ENCODE measurements around the gene MEF2D.

DNA sequence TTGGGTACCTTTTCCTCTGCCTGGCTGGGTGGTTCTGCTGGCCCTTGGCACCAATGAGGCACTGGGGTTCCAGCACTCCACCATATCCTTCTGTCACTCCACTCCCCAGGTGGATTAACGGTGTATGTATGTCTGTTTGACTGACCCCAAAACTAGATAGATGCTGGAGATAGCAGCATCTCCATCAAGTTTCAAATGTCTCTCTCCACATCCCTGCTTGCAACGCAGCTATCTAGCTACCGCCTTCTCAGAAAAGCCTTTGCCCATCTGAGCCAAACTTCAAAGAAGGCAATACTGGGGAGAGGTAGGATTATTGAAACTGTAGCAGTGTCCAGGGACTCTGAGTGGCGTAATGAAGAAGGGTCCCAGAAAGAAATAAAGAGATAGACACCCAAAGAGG is 67.5 kb downstream of the MEF2D start:
- TF ChIP-seq, protein P1, sequence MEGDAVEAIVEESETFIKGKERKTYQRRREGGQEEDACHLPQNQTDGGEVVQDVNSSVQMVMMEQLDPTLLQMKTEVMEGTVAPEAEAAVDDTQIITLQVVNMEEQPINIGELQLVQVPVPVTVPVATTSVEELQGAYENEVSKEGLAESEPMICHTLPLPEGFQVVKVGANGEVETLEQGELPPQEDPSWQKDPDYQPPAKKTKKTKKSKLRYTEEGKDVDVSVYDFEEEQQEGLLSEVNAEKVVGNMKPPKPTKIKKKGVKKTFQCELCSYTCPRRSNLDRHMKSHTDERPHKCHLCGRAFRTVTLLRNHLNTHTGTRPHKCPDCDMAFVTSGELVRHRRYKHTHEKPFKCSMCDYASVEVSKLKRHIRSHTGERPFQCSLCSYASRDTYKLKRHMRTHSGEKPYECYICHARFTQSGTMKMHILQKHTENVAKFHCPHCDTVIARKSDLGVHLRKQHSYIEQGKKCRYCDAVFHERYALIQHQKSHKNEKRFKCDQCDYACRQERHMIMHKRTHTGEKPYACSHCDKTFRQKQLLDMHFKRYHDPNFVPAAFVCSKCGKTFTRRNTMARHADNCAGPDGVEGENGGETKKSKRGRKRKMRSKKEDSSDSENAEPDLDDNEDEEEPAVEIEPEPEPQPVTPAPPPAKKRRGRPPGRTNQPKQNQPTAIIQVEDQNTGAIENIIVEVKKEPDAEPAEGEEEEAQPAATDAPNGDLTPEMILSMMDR (IDR thresholded peaks at IDR 0.05; ENCODE audit: low read depth, low read length): no peak
- no peak for TF ChIP-seq EZH2phosphoT487 (IDR thresholded peaks at IDR 0.05; ENCODE audit: low read depth)

Measured in OCI-LY3 (cell line).